GM21447 (cell line): ENCODE data around the gene RNASET2.
A peak's percentile ranks its signal among the peaks of the same experiment; 100 is the strongest.

ENCODE experiments used
- ATAC-seq: cut with Tn5 transposase; IDR thresholded peaks from one replicate; pipeline ENCODE4 v1.9.1; 2021; ENCODE audit not compliant: unreplicated experiment

RNASET2 gene, protein sequence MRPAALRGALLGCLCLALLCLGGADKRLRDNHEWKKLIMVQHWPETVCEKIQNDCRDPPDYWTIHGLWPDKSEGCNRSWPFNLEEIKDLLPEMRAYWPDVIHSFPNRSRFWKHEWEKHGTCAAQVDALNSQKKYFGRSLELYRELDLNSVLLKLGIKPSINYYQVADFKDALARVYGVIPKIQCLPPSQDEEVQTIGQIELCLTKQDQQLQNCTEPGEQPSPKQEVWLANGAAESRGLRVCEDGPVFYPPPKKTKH

GRCh38 chr6:166956444-166957086 lies at the start of gene RNASET2:
Gene RNASET2, minus strand, starts transcription at chr6:166956550. Its CDS starts 368 bp downstream, at chr6:166956182.
- ATAC-seq: peak; percentile 58

DNA sequence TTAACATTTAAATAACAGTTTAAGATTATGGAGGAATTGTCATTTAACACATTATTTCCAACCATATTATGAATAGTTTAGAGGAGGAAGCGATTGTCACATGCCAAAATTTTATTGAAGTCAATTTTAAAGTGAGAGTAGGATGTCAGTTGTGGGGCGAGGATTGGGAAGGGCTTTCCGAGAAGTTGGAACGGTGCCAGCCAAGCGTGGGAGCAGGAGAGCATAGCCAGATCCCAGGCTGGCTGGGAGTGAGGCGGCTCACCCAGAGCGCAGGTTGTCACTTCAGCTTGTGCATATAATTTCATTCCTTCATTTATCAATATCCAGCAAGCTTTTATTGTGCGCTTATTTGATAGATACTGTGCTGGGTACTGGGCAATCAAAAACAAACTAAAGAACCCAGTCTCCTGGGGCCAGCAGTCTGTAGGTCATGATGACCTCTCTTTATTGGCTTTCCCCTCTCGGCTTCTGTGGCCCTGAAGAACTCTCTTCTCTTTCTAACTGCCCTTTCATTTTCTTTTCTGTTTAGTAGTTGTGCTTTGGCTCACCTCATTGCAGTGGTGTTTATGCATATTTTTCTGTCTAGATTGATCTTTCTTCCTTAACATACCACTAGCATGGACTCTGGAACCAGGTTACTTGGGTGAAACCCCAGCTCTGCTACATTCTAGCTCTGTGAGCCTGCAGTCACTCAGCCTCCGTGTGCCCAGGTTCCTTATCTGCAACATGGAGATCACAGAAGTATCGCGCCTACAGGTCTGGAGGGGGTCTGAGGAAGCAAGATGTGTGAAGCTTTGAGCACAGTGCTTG lies 49.2 kb upstream of the RNASET2 start:
- ATAC-seq: no peak

GRCh38 chr6:167000759-167001158 lies 44.4 kb upstream of the RNASET2 start:
- no peak for ATAC-seq

- no peak for ATAC-seq
Observed at GRCh38 chr6:166999884-167000253, 43.5 kb upstream of the RNASET2 start.

GRCh38 chr6:166999145-166999883 lies 43.0 kb upstream of the RNASET2 start, which contains the start of gene CEP43:
Gene CEP43, plus strand, starts transcription at chr6:166999397. Its CDS starts 16 bp downstream, at chr6:166999413.
- ATAC-seq: peak; percentile 82

- ATAC-seq: peak; percentile 15
Observed at GRCh38 chr6:166998256-166999144, 42.1 kb upstream of the RNASET2 start.

DNA sequence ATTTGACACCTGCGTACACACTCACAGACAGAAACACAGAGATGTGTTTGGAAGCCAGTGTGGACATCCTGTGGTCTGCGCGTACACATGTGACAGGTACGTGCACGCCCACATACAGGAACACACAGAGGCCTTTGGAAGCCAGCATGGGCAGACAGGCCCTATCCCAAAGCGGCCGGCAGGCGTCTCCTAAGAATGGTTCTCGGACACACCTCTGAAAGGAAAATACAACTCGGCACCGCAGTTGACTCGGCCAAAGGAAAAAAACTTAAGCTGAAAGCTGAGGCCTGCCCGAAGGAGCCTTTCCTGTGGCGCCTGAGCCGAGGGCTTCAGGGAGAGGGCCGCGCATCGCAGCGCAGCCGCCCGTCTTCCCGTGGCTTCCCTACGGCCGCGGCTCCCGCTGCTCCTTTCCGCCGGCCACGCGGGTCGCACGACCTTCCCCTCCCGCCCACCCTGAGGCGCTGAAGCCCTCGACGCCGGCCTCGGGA lies 41.5 kb upstream of the RNASET2 start:
- ATAC-seq: peak; percentile 35

DNA sequence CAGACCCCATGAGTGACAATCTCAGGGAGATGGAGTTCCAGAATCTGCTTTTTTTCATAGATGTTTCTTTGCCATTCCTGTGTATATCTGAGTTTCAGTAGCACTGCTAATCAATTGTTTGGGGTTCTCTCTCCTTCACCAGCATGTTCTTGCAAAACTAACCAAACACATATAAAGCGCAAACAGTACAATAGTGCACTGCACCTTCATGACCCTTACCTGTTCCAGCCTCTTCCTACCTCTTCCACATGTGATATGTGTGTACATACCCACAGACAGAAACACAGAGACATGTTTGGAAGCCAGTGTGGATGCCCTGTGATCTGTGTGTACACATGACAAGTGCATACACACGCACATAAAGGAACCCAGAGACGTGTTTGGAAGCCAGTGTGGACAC lies 41.0 kb upstream of the RNASET2 start:
- ATAC-seq: no peak

- no peak for ATAC-seq
Observed at GRCh38 chr6:166996406-166996805, 40.1 kb upstream of the RNASET2 start.

GRCh38 chr6:166989427-166990032 lies 33.2 kb upstream of the RNASET2 start:
- ATAC-seq: no peak

DNA sequence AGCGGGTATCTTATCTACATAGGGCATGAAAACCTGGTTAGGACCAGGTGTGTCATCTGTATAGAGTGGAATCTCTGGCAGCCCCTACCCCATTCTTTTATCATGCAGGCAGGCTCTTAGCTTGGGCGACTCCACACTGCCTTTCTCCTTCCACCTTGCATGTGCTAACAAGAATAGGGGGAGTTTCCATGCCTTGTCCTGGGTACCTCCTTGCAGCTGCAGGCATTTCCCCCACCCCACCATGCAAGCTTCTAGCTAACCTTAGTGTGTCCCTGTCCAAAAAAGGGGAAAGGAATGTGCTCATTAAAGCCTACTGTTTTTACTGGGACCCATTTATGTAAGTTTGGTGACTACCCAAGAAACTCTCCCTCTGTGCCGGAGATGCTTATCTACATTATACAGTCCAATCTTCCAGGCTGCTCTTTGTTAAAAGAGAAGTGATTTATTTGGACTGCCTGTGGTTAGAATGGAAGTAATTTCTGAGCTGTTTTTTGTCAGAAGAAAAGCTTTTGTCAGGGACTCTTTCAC lies 32.4 kb upstream of the RNASET2 start:
- ATAC-seq: no peak

- no peak for ATAC-seq
Observed at GRCh38 chr6:166987930-166988329, 31.6 kb upstream of the RNASET2 start.

DNA sequence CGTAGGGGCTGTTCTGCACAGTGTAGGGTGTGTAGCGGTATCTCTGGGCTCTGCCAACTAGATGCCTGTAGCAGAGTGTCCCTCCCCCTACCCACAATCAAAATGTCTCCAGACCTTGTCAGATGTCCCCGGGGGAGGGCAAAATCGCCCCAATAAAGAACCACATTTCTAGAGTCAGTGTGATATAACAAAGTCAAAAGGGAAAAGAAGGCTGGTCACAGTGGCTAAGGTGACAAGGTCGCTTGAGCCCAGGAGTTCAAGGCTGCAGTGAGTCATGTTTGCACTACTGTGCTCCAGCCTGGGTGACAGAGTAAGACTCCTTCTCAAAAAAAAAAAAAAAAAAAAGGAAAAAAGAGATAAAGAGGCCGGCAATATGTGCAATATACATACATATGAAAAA lies 31.1 kb upstream of the RNASET2 start:
- ATAC-seq: no peak

- no peak for ATAC-seq
Observed at GRCh38 chr6:166980738-166981137, 24.4 kb upstream of the RNASET2 start.

GRCh38 chr6:166977621-166978525 lies 21.5 kb upstream of the RNASET2 start:
- ATAC-seq: no peak

- no peak for ATAC-seq
Observed at GRCh38 chr6:166976636-166977035, 20.3 kb upstream of the RNASET2 start.

GRCh38 chr6:166972101-166972500 lies 15.8 kb upstream of the RNASET2 start:
- ATAC-seq: no peak

DNA sequence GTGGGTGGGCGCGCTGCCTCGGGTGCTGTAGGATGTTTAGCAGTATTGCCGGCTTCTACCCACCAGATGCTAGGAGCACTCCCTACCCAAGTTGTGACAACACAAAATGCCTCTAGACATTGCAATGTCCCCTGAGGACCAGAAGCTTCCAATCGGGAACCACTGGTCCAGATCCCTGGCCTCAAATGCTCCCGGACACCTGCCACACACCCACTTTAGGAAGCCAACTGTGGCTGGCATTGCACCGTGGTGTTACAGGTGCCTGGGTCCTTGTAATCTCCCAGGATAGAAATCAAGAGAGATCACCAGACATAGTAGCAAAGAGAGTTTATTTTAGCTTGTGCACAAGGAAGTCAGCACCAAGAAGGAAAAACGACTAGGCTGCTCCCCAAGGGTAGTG lies 14.9 kb upstream of the RNASET2 start:
- no peak for ATAC-seq
